ENCODE data around the gene ANKRD61.
"Not testable (repeated sequence)": the region's sequence is repeated elsewhere in the genome, so short reads cannot be mapped to it uniquely, and the experiment has no call there.

The ANKRD61 gene

GRCh38 chr7:6031567-6031966, 391 bp downstream of the ANKRD61 start:
- DNase-seq (ENCODE audit: low read depth): no peak

- no peak for DNase-seq (ENCODE audit: low read depth)
Observed at GRCh38 chr7:6032167-6032566, 991 bp downstream of the ANKRD61 start.

- no peak for DNase-seq (ENCODE audit: low read depth)
Observed at GRCh38 chr7:6032641-6033040, 1.5 kb downstream of the ANKRD61 start.

- no peak for DNase-seq (ENCODE audit: low read depth)
Observed at GRCh38 chr7:6035165-6035564, 4.0 kb downstream of the ANKRD61 start.

- no peak for DNase-seq (ENCODE audit: low read depth)
Observed at GRCh38 chr7:6035686-6036085, 4.5 kb downstream of the ANKRD61 start.

- no peak for DNase-seq (ENCODE audit: low read depth)
Observed at GRCh38 chr7:6049780-6050179, 18.6 kb downstream of the ANKRD61 start.

GRCh38 chr7:6051185-6051584, 20.0 kb downstream of the ANKRD61 start:
- not testable (repeated sequence) for DNase-seq (ENCODE audit: low read depth)

- no peak for DNase-seq (ENCODE audit: low read depth)
Observed at GRCh38 chr7:6056616-6057015, 25.4 kb downstream of the ANKRD61 start.

- no peak for DNase-seq (ENCODE audit: low read depth)
Observed at GRCh38 chr7:6057316-6058129, 26.3 kb downstream of the ANKRD61 start.

- not testable (repeated sequence) for DNase-seq (ENCODE audit: low read depth)
Observed at GRCh38 chr7:6059941-6060340, 28.8 kb downstream of the ANKRD61 start.

- no peak for DNase-seq (ENCODE audit: low read depth)
Observed at GRCh38 chr7:6071406-6071805, 40.2 kb downstream of the ANKRD61 start.

- no peak for DNase-seq (ENCODE audit: low read depth)
Observed at GRCh38 chr7:6074612-6075380, 43.6 kb downstream of the ANKRD61 start.

GRCh38 chr7:6078548-6078947, 47.4 kb downstream of the ANKRD61 start:
- DNase-seq (ENCODE audit: low read depth): no peak

GRCh38 chr7:6083047-6083446, 51.9 kb downstream of the ANKRD61 start:
- DNase-seq (ENCODE audit: low read depth): not testable (repeated sequence)

Data from stimulated activated CD8-positive, alpha-beta memory T cell treated with anti-CD3 and anti-CD28 coated beads, Interleukin-7, amount 100 ng/mL, for 24 hours (primary cell).